ENCODE results near the gene LCE2A. TPM values are rescaled to one million over a fixed set of nuclear protein-coding genes. Genes with fewer than 3 reads are reported as not detected.

LCE2A gene
- total RNA-seq, 1 experiment from 2014 or later: not detected

DNA sequence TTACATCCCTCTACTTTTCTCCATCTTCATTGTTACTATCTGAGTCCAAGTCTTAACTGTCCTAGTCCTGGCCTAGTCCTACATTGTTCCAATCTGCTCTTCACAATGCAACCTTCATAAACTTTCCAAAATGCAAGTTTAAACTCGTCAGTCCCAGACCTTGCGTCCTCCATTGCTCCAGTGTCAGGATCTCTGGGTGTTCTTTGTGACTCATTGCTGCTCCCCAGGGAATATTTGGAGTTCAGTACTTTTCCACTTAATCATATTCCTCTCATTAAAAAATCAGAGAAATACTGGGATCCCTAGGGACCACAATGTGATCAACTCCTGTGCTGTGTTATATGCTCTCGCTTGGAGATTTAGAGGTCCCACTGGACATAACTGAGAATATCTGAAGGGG, 41.7 kb downstream of the LCE2A start:
- H3K36me3 Mint-ChIP-seq (ENCODE audit: insufficient read depth, unreplicated experiment): no peaks in the 10 kb centered on the region
- H3K4me3 ChIP-seq (ENCODE audit: low read depth, low read length): no peak overlapping the region
- H3K4me1 Mint-ChIP-seq (ENCODE audit: low read depth, unreplicated experiment): peaks cover 5% of the 10 kb centered on the region
- H3K9me3 ChIP-seq: no peaks in the 10 kb centered on the region
- H3K27me3 ChIP-seq (replicated peaks; ENCODE audit: control insufficient read depth, insufficient read depth, low read length): no peaks in the 10 kb centered on the region; the same call in 1 of the 2 replicates
- CTCF ChIA-PET: interaction anchor here (0.7 kb wide), 1 partner anchor 85 kb away, joined by 3 read pairs; no protein-coding TSS in a partner anchor
- H3K27ac Mint-ChIP-seq (ENCODE audit: unreplicated experiment): no peak overlapping the region
- H3K27me3 Mint-ChIP-seq (ENCODE audit: insufficient read depth, unreplicated experiment): peaks cover 9% of the 10 kb centered on the region
- intact Hi-C loops (cut with micrococcal nuclease; ENCODE audit: unreplicated experiment): no loop called here
- DNase-seq: no peak
- BruUV-seq (replicated peaks): no TSS peak
- H3K4me1 ChIP-seq: peaks cover 1% of the 10 kb centered on the region; the same call in 1 of the 2 replicates
- H3K9me3 Mint-ChIP-seq (ENCODE audit: unreplicated experiment): no peaks in the 10 kb centered on the region
- no peak for TF ChIP-seq CTCF (IDR thresholded peaks at IDR 0.05; ENCODE audit: insufficient read depth in 1 of 2, low read depth in 1 of 2, low read length in 1 of 2, severe bottlenecking in 1 of 2, unreplicated experiment in 1 of 2)
- POLR2A ChIA-PET: no interaction called here
- no peaks in the 10 kb centered on the region for H3K36me3 ChIP-seq (ENCODE audit: control insufficient read depth, insufficient read depth, low read length)
- H3K4me3 Mint-ChIP-seq (ENCODE audit: unreplicated experiment): no peak overlapping the region

DNA sequence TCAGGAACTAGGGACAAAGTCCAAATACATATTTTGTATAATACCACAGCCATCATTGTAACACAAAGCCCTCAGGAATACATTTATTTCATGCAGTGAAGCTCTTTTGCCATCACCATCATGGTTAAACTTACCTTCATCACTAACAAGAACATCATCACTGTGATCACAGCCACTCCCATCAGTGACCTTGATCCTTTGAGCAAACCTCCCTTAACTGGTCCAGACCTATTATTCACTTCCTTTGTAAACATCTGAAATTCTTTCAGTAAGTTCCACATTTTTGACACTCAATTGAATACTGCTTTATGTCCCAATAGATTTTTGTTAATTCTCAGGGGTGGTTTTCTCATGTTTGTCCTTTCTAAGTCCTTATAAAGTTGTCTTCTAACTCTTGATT, 43.5 kb downstream of the LCE2A start:
- Mint-ChIP-seq H3K27ac (ENCODE audit: unreplicated experiment) (no peak overlapping the region), H3K4me3 (ENCODE audit: unreplicated experiment) (no peak overlapping the region), H3K9me3 (ENCODE audit: unreplicated experiment) (no peaks in the 10 kb centered on the region), H3K4me1 (ENCODE audit: low read depth, unreplicated experiment) (peaks cover 19% of the 10 kb centered on the region), H3K36me3 (ENCODE audit: insufficient read depth, unreplicated experiment) (no peaks in the 10 kb centered on the region), H3K27me3 (ENCODE audit: insufficient read depth, unreplicated experiment) (peaks cover 3% of the 10 kb centered on the region)
- Histone ChIP-seq H3K27me3 (replicated peaks; ENCODE audit: control insufficient read depth, insufficient read depth, low read length) (no peaks in the 10 kb centered on the region), H3K36me3 (ENCODE audit: control insufficient read depth, insufficient read depth, low read length) (no peaks in the 10 kb centered on the region), H3K4me1 (peaks cover 19% of the 10 kb centered on the region), H3K4me3 (ENCODE audit: low read depth, low read length) (no peak overlapping the region), H3K9me3 (no peaks in the 10 kb centered on the region)
- POLR2A ChIA-PET: no interaction called here
- no peak for TF ChIP-seq CTCF (IDR thresholded peaks at IDR 0.05; ENCODE audit: insufficient read depth in 1 of 2, low read depth in 1 of 2, low read length in 1 of 2, severe bottlenecking in 1 of 2, unreplicated experiment in 1 of 2)
- intact Hi-C loops (cut with micrococcal nuclease; ENCODE audit: unreplicated experiment): no loop called here
- CTCF ChIA-PET: no interaction called here
- no TSS peak for BruUV-seq (replicated peaks)
- DNase-seq: no peak

DNA sequence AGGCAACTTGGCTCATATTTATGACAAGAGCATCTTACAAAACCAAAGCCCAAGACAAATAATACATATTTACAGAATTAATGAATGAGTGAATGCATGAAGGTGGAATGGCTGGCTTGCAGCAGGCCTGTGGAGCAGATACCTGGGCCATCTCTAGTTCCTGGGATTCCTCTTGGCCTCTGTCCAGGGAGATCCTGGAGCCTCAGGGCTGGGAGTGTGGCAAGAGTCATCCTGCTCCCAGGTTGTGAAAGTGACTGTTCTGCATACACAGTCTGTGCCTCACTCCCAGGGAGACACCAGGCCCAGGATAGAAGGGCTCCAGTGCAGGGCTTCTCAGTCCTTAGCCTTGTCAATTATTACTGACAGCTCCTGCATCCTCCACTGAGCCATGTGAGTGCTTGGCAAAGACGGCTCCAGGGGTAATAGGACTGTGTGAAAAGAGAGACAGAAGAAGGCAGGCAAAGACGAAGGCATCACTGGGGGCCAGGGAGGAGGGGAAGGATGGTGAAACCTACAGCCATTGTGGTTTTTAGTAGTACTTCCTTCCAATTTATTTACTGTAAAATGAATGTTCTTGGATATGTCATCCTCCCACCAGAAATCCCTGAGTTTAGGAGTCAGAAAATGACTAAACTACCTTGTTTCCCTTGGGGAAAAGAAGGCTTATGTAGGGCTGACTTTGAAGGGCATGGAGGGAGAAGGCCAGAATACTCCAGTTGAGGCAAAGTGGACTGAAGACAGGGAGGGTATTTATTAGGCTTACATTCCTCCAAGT, 45.4 kb downstream of the LCE2A start:
- Mint-ChIP-seq H3K27me3 (ENCODE audit: insufficient read depth, unreplicated experiment) (no peaks in the 10 kb centered on the region), H3K4me1 (ENCODE audit: low read depth, unreplicated experiment) (peaks cover 22% of the 10 kb centered on the region), H3K9me3 (ENCODE audit: unreplicated experiment) (no peaks in the 10 kb centered on the region), H3K36me3 (ENCODE audit: insufficient read depth, unreplicated experiment) (no peaks in the 10 kb centered on the region), H3K27ac (ENCODE audit: unreplicated experiment) (no peak overlapping the region), H3K4me3 (ENCODE audit: unreplicated experiment) (no peak overlapping the region)
- Histone ChIP-seq H3K9me3 (no peaks in the 10 kb centered on the region), H3K27me3 (replicated peaks; ENCODE audit: control insufficient read depth, insufficient read depth, low read length) (no peaks in the 10 kb centered on the region), H3K4me1 (peaks cover 25% of the 10 kb centered on the region), H3K36me3 (ENCODE audit: control insufficient read depth, insufficient read depth, low read length) (no peaks in the 10 kb centered on the region), H3K4me3 (ENCODE audit: low read depth, low read length) (no peak overlapping the region)
- no peak for TF ChIP-seq CTCF (IDR thresholded peaks at IDR 0.05; ENCODE audit: insufficient read depth in 1 of 2, low read depth in 1 of 2, low read length in 1 of 2, severe bottlenecking in 1 of 2, unreplicated experiment in 1 of 2)
- no peak for DNase-seq
- ChIA-PET CTCF (no interaction called here), POLR2A (no interaction called here)
- intact Hi-C loops (cut with micrococcal nuclease; ENCODE audit: unreplicated experiment): no loop called here
- no TSS peak for BruUV-seq (replicated peaks)
